ENCODE results near the gene SNX1. TPM values are rescaled to one million over a fixed set of nuclear protein-coding genes. Genes with fewer than 3 reads are reported as not detected.

The SNX1 gene
- total and polyA plus RNA-seq, 2 donors (not counting 1 experiment from before 2014, with no cell fraction given), result 42.9 to 95.7 TPM

GRCh38 chr15:64110950-64111678 lies 15.3 kb downstream of the SNX1 start:
- Histone ChIP-seq H3K9me3 (ENCODE audit: control insufficient read depth, insufficient read depth, low read depth, low read length) (no peaks in the 10 kb centered on the region), H3K27me3 (ENCODE audit: control insufficient read depth, insufficient read depth, low read length) (no peaks in the 10 kb centered on the region), H3K4me2 (ENCODE audit: extremely low read depth, insufficient read depth, low read length) (no peak overlapping the region), H2AFZ (ENCODE audit: low read length) (no peak overlapping the region), H3K9ac (ENCODE audit: insufficient read depth, low read length) (no peak overlapping the region), H3K79me2 (ENCODE audit: control insufficient read depth, insufficient read depth, low read length) (peaks cover 26% of the 10 kb centered on the region), H3K4me1 (ENCODE audit: control insufficient read depth, extremely low read depth, insufficient read depth, low read length) (no peaks in the 10 kb centered on the region), H3K4me3 (replicated peaks in 1 of 4; ENCODE audit: control extremely low read depth in 1 of 4, insufficient read depth in 1 of 4, low read depth in 3 of 4, low read length in 4 of 4) (no peak overlapping the region), H3K36me3 (ENCODE audit: control insufficient read depth, insufficient read depth, low read length) (peaks cover 4% of the 10 kb centered on the region), H3K27ac (ENCODE audit: insufficient read depth, low read length) (no peak overlapping the region), H4K20me1 (ENCODE audit: control insufficient read depth, extremely low read depth, insufficient read depth, low read length) (peaks cover 2% of the 10 kb centered on the region)
- no peak for DNase-seq (ENCODE audit: low read depth in 2 of 2)
- TF ChIP-seq CTCF (conservative IDR thresholded peaks at IDR 0.05 in 1 of 2, IDR thresholded peaks at IDR 0.05 in 1 of 2; ENCODE audit: low read depth in 1 of 2, low read length in 2 of 2), result no peak
- no peak for TF ChIP-seq EZH2 (IDR thresholded peaks at IDR 0.05; ENCODE audit: low read length, missing control alignments)

GRCh38 chr15:64111679-64112050 lies 15.9 kb downstream of the SNX1 start:
- peaks cover 2% of the 10 kb centered on the region for H4K20me1 ChIP-seq (ENCODE audit: control insufficient read depth, extremely low read depth, insufficient read depth, low read length)
- DNase-seq (ENCODE audit: low read depth in 2 of 2), result no peak

More at GRCh38 chr15:64111679-64112050, 15.9 kb downstream of the SNX1 start:
- Histone ChIP-seq H3K4me2 (ENCODE audit: extremely low read depth, insufficient read depth, low read length) (no peak overlapping the region), H3K36me3 (ENCODE audit: control insufficient read depth, insufficient read depth, low read length) (peaks cover 4% of the 10 kb centered on the region), H3K9ac (ENCODE audit: insufficient read depth, low read length) (no peak overlapping the region), H3K4me3 (replicated peaks in 1 of 4; ENCODE audit: control extremely low read depth in 1 of 4, insufficient read depth in 1 of 4, low read depth in 3 of 4, low read length in 4 of 4) (no peak overlapping the region), H2AFZ (ENCODE audit: low read length) (no peak overlapping the region), H3K4me1 (ENCODE audit: control insufficient read depth, extremely low read depth, insufficient read depth, low read length) (no peaks in the 10 kb centered on the region), H3K27me3 (ENCODE audit: control insufficient read depth, insufficient read depth, low read length) (no peaks in the 10 kb centered on the region), H3K27ac (ENCODE audit: insufficient read depth, low read length) (no peak overlapping the region), H3K79me2 (ENCODE audit: control insufficient read depth, insufficient read depth, low read length) (peaks cover 21% of the 10 kb centered on the region), H3K9me3 (ENCODE audit: control insufficient read depth, insufficient read depth, low read depth, low read length) (no peaks in the 10 kb centered on the region)
- TF ChIP-seq CTCF (conservative IDR thresholded peaks at IDR 0.05 in 1 of 2, IDR thresholded peaks at IDR 0.05 in 1 of 2; ENCODE audit: low read depth in 1 of 2, low read length in 2 of 2), result no peak
- TF ChIP-seq EZH2 (IDR thresholded peaks at IDR 0.05; ENCODE audit: low read length, missing control alignments), result no peak
